Ascending aorta (tissue), 2 donors: ENCODE measurements around the gene CHGA. TPM values are rescaled to one million over a fixed set of nuclear protein-coding genes. Genes with fewer than 3 reads are reported as not detected.

Source experiments
- DNase-seq, 2 donors: peaks; one replicate each; pipeline ENCODE4 v3.0.0-alpha.2; 2019; ENCODE audit warnings: low spot score in 2 of 2
- H3K27ac ChIP-seq, 2 donors: fragments of 200-600 bp; sonication (generic); one replicate each; pipeline ENCODE4 v1.5.1; 2016 to 2017; ENCODE audit warnings: mild to moderate bottlenecking in 1 of 2
- H3K27me3 ChIP-seq: fragments of 200-600 bp; sonication (generic); one replicate; pipeline ENCODE4 v1.5.1; 2017
- H3K36me3 ChIP-seq, 2 donors: fragments of 200-600 bp; sonication (generic); one replicate each; pipeline ENCODE4 v1.5.1; 2016
- H3K4me1 ChIP-seq, 2 donors: fragments of 200-600 bp; sonication (generic); one replicate each; pipeline ENCODE4 v1.5.1; 2016 to 2017; ENCODE audit warnings: mild to moderate bottlenecking in 1 of 2
- H3K4me3 ChIP-seq, 2 donors: fragments of 200-600 bp; sonication (generic); one replicate each; pipeline ENCODE4 v1.5.1; 2016 to 2017; ENCODE audit warnings: mild to moderate bottlenecking in 1 of 2
- H3K9me3 ChIP-seq, 2 donors: fragments of 200-600 bp; sonication (generic); one replicate each; pipeline ENCODE4 v1.5.1; 2016
- intact Hi-C: fragments of 100-400 bp; cut with DNase I; formaldehyde crosslinking; loops from one replicate; pipeline ENCODE4 v1.15.1; 2023
- total RNA-seq: library from RNA; depleted of rRNA; stranded (reverse); fragments of >200 nt; gene quantifications from one replicate; pipeline ENCODE4 v1.1.0, GENCODE V29; 2016
- TF ChIP-seq, protein P1 (sequence below), 3 experiments: fragments of 200-600 bp in 2 of 3; fragments of 450-650 bp in 1 of 3; sonication (generic) in 2 of 3; IDR thresholded peaks; one replicate each; pipeline ENCODE4 v1.5.1; 2016 to 2019; ENCODE audit warnings: antibody characterized with exemption in 3 of 3, mild to moderate bottlenecking in 1 of 3, moderate library complexity in 1 of 3

The CHGA gene
- total RNA-seq, 1 donor from 2014 or later, result 0.32 TPM

DNA sequence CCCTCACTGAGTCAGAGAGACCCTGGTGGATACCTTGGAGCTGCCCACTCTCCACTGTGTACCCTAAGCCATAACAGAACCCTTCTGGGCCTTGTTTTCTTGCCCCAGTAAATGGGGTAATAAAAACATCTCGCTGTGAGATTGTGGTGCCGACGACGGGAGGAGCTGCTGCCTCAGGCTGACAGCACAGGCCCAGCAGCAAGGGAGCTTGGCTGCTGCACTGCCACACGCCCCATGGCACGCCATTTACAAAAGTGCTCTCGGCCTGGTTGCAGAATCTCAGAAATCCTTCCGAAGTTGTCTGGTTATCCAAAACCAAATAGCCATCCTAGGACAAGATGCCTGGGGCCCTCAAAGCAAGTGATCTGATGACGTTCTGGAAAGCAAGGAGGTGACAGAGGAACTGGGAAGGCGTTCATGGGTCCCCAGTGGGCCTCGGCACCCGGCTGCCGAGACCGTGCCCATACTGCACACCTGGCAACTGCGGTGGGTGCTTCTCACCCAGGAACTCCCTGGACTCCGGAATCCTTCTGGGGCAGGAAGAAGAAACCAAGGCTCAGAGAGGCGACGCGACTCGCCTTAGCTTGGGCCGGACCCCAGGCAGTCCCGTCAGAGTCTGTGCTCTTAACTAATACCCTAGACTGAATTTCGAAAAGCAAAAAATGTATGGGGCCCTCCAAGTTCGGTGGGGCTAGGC lies 26.7 kb downstream of the CHGA start:
- Histone ChIP-seq H3K4me1 (peaks cover 0 to 25% of the 10 kb centered on the region in 2 donors), H3K36me3 (peaks cover 27 to 43% of the 10 kb centered on the region in 2 donors), H3K4me3 (no peak overlapping the region), H3K9me3 (no peaks in the 10 kb centered on the region), H3K27me3 (no peaks in the 10 kb centered on the region), H3K27ac (no peak overlapping the region)
- no peak for DNase-seq
- intact Hi-C loops, result no loop called here
- TF ChIP-seq, protein P1, sequence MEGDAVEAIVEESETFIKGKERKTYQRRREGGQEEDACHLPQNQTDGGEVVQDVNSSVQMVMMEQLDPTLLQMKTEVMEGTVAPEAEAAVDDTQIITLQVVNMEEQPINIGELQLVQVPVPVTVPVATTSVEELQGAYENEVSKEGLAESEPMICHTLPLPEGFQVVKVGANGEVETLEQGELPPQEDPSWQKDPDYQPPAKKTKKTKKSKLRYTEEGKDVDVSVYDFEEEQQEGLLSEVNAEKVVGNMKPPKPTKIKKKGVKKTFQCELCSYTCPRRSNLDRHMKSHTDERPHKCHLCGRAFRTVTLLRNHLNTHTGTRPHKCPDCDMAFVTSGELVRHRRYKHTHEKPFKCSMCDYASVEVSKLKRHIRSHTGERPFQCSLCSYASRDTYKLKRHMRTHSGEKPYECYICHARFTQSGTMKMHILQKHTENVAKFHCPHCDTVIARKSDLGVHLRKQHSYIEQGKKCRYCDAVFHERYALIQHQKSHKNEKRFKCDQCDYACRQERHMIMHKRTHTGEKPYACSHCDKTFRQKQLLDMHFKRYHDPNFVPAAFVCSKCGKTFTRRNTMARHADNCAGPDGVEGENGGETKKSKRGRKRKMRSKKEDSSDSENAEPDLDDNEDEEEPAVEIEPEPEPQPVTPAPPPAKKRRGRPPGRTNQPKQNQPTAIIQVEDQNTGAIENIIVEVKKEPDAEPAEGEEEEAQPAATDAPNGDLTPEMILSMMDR (IDR thresholded peaks at IDR 0.05), result no peak

DNA sequence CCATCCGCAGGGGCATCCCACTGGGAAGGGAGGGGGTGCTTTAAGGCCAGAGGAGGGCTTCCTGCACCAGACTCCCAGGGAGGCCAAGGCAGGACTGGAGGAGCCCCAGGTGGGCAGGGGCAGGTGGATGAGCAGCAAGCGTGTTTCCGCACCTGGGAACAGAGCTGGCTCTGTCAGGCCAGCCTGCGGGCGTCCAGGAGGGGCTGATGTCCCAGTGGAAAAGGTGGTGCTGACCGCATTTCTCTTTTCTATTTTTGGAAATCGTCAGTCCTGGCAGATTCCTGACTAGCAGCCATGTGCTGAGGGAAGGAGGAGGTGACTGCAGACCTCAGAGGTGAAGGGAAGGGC lies 27.2 kb downstream of the CHGA start:
- peaks cover 0 to 25% of the 10 kb centered on the region in 2 donors for H3K4me1 ChIP-seq
- H3K27me3 ChIP-seq, result no peaks in the 10 kb centered on the region
- H3K9me3 ChIP-seq, result no peaks in the 10 kb centered on the region
- TF ChIP-seq, protein P1 (IDR thresholded peaks at IDR 0.05), result no peak
- peaks cover 22 to 38% of the 10 kb centered on the region in 2 donors for H3K36me3 ChIP-seq
- no peak overlapping the region for H3K27ac ChIP-seq
- H3K4me3 ChIP-seq, result no peak overlapping the region
- no peak for DNase-seq
- intact Hi-C loops, result no loop called here

DNA sequence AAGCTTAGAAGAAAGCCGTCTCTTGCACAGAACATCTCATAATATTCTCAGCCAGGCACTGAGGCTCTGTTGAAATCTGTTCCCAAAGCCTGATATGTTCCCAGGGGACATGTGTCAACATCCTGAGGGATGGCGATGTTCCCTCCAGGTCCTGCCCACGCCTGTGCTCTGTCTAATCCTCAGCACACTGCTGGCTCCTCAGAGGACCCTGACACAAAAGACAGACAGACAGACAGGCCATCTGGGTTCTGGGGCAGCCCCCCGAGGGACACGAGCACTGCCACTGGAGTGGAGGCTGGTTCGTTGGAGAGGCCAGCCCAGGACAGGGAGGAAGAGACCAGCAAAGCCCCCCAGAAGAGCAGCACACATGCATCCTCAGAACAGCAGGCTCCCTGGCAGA lies 27.8 kb downstream of the CHGA start:
- TF ChIP-seq, protein P1 (IDR thresholded peaks at IDR 0.05), result no peak
- no peak overlapping the region for H3K4me3 ChIP-seq
- intact Hi-C loops, result no loop called here
- H3K4me1 ChIP-seq, result peaks cover 0 to 25% of the 10 kb centered on the region in 2 donors
- no peak overlapping the region for H3K27ac ChIP-seq
- DNase-seq, result no peak
- peaks cover 16 to 34% of the 10 kb centered on the region in 2 donors for H3K36me3 ChIP-seq
- H3K9me3 ChIP-seq, result no peaks in the 10 kb centered on the region
- H3K27me3 ChIP-seq, result no peaks in the 10 kb centered on the region

DNA sequence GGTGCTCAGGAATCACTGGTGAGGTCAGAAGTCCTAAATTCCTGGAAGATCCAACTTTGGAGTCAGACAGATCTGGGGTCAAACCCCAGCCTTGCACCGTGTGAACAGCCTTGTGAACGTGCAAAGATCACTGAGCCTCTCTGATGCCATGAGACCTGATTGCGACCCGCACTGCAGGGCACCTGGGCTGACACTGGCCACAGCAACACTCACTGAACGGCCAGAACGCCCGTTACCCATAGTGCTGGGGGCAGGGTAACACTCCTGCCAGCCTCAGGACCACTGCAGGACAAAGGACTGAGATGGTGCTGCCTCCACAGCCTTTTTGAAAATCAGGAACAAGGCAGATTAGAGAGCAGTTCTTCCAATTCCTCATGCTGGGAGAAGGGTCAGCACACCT lies 28.3 kb downstream of the CHGA start:
- Histone ChIP-seq H3K4me1 (peaks cover 0 to 25% of the 10 kb centered on the region in 2 donors), H3K36me3 (peaks cover 15 to 29% of the 10 kb centered on the region in 2 donors), H3K9me3 (no peaks in the 10 kb centered on the region), H3K27ac (peak overlapping the region in 1 of 2 donors; percentile 79), H3K27me3 (no peaks in the 10 kb centered on the region), H3K4me3 (no peak overlapping the region)
- intact Hi-C loops, result no loop called here
- TF ChIP-seq, protein P1 (IDR thresholded peaks at IDR 0.05), result no peak
- no peak for DNase-seq

DNA sequence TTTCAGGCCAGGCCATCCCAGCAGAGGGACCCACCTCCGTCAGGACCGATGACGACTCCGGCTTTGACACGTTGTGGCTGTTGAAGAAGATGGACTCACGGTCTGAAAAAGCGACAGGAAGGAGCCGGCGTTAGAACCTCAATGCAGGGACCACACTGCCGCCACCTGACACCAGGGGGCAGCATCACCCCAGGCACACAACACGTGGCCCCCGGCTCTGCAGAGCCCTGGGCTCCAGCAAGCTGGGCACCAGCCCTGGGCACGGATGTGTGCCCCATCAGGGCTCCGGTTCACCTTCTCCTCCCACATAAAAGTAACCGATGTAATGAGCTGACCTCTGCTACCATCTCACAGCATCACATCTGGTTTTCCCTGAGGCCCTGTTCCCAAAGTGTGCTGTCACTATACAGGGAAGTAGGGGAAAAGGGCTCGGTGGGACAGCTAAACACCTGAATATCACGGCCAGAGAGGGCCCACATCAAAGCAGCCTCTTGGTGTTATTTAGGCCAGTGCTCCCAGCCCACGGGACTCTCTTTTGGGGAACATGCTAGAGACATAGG lies 29.0 kb downstream of the CHGA start:
- TF ChIP-seq, protein P1 (IDR thresholded peaks at IDR 0.05), result peak; percentile 93 to 97 (median 96)
- no peaks in the 10 kb centered on the region for H3K27me3 ChIP-seq
- H3K36me3 ChIP-seq, result peaks cover 22 to 30% of the 10 kb centered on the region in 2 donors
- peak overlapping the region in 1 of 2 donors; percentile 33 for H3K4me3 ChIP-seq
- peak overlapping the region; percentile 51 to 79 for H3K27ac ChIP-seq
- H3K9me3 ChIP-seq, result no peaks in the 10 kb centered on the region
- intact Hi-C loops, result loop anchor here (1.0 to 2.0 kb wide), 3 partner anchors 163 to 227 kb away; partner anchors contain the start of gene ITPK1
- peaks cover 0 to 25% of the 10 kb centered on the region in 2 donors for H3K4me1 ChIP-seq
- peak in 1 of 2 donors; percentile 86 for DNase-seq
